ENCODE results near the gene CPNE4.

- TF ChIP-seq POLR2A (IDR thresholded peaks at IDR 0.05; ENCODE audit: low read depth, low read length) = no peak
- TF ChIP-seq POLR2AphosphoS5 (IDR thresholded peaks at IDR 0.05; ENCODE audit: insufficient read depth, low read depth, low read length) = no peak
- TF ChIP-seq MAX (IDR thresholded peaks at IDR 0.05; ENCODE audit: insufficient read depth, insufficient read length) = no peak
- TF ChIP-seq CTCF (IDR thresholded peaks at IDR 0.05; ENCODE audit: extremely low read depth in 1 of 2, insufficient read depth in 1 of 2, low read depth in 1 of 2, low read length in 2 of 2) = no peak
- no peak for TF ChIP-seq MYC (IDR thresholded peaks at IDR 0.05; ENCODE audit: low read depth, low read length)
- TF ChIP-seq EZH2 (IDR thresholded peaks at IDR 0.05; ENCODE audit: borderline replicate concordance, low read depth, low read length, severe bottlenecking) = no peak
These were observed 473.3 kb downstream of the CPNE4 start for GRCh38 chr3:131561511-131561910.

All from endothelial cell of umbilical vein (primary cell).